GM23338 (cell line): ENCODE measurements around the gene GPR158. TPM values are rescaled to one million over a fixed set of nuclear protein-coding genes. Genes with fewer than 3 reads are reported as not detected.

ENCODE experiments used
- ATAC-seq: fragments of 200-7000 bp; cut with Tn5 transposase; 3 replicates; pipeline ENCODE4 v1.9.1; 2020
- DNase-seq: peaks from one replicate; pipeline ENCODE4 v3.0.0-alpha.2; 2015; ENCODE audit warnings: low spot score
- H2AFZ ChIP-seq: fragments of 200-600 bp; sonication (generic); 2 replicates; pipeline ENCODE4 v1.8.0; 2016; ENCODE audit warnings: antibody characterized with exemption, mild to moderate bottlenecking, moderate library complexity
- H3F3A ChIP-seq: fragments of 200-600 bp; sonication (generic); replicated peaks from 2 replicates; pipeline ENCODE4 v1.8.0; 2017; ENCODE audit warnings: antibody characterized with exemption, mixed run types, low read depth
- H3K27ac ChIP-seq: fragments of 200-600 bp; sonication (generic); 2 replicates; pipeline ENCODE4 v1.6.1; 2016; ENCODE audit warnings: low read depth
- H3K27me3 ChIP-seq: fragments of 200-600 bp; sonication (generic); 2 replicates; pipeline ENCODE4 v1.8.0; 2016; ENCODE audit warnings: mild to moderate bottlenecking, mixed run types, moderate library complexity; ENCODE audit not compliant: insufficient read depth
- H3K36me3 ChIP-seq: fragments of 200-600 bp; sonication (generic); 2 replicates; pipeline ENCODE4 v1.8.0; 2016; ENCODE audit warnings: mild to moderate bottlenecking; ENCODE audit not compliant: insufficient read depth
- H3K4me1 ChIP-seq: fragments of 200-600 bp; sonication (generic); 2 replicates; pipeline ENCODE4 v1.8.0; 2016; ENCODE audit warnings: mild to moderate bottlenecking, moderate library complexity; ENCODE audit not compliant: insufficient read depth
- H3K4me2 ChIP-seq: fragments of 200-600 bp; sonication (generic); 2 replicates; pipeline ENCODE4 v1.7.1; 2017; ENCODE audit warnings: mixed run types
- H3K4me3 ChIP-seq: fragments of 200-600 bp; sonication (generic); 2 replicates; pipeline ENCODE4 v1.6.1; 2016; ENCODE audit warnings: mixed run types
- H3K79me2 ChIP-seq: fragments of 200-600 bp; sonication (generic); replicated peaks from 2 replicates; pipeline ENCODE4 v1.8.0; 2017; ENCODE audit warnings: mild to moderate bottlenecking; ENCODE audit not compliant: insufficient read depth
- H3K9me2 ChIP-seq: fragments of 200-600 bp; sonication (generic); 2 replicates; pipeline ENCODE4 v1.8.0; 2017; ENCODE audit not compliant: insufficient read depth
- H4K20me1 ChIP-seq: fragments of 200-600 bp; sonication (generic); replicated peaks from 2 replicates; pipeline ENCODE4 v1.8.0; 2017; ENCODE audit warnings: mild to moderate bottlenecking; ENCODE audit not compliant: insufficient read depth
- H3K27ac Mint-ChIP-seq: 2 replicates; pipeline ENCODE4 v1.8.0; 2020; ENCODE audit warnings: inconsistent platforms, mild to moderate bottlenecking, moderate library complexity, mixed read lengths
- H3K27me3 Mint-ChIP-seq: 3 replicates; pipeline ENCODE4 v1.8.0; 2022; ENCODE audit warnings: low read depth, mild to moderate bottlenecking, moderate library complexity, mixed read lengths, inconsistent platforms; ENCODE audit not compliant: insufficient read depth, poor library complexity
- H3K36me3 Mint-ChIP-seq: 3 replicates; pipeline ENCODE4 v1.8.0; 2021; ENCODE audit warnings: low read depth, mild to moderate bottlenecking, inconsistent platforms, moderate library complexity, mixed read lengths
- H3K4me1 Mint-ChIP-seq: 3 replicates; pipeline ENCODE4 v1.8.0; 2020; ENCODE audit warnings: mild to moderate bottlenecking, inconsistent platforms, mixed read lengths
- H3K4me3 Mint-ChIP-seq: 3 replicates; pipeline ENCODE4 v1.8.0; 2021; ENCODE audit warnings: moderate library complexity, mild to moderate bottlenecking, inconsistent platforms, mixed read lengths
- H3K9me3 Mint-ChIP-seq: 3 replicates; pipeline ENCODE4 v1.8.0; 2020; ENCODE audit warnings: moderate library complexity, mild to moderate bottlenecking, inconsistent platforms, mixed read lengths
- CREB1 ChIP-seq: fragments of 250-450 bp; sonication (Bioruptor Pico); IDR thresholded peaks from 2 replicates; pipeline ENCODE4 v1.5.0; 2020; ENCODE audit warnings: low read depth, mild to moderate bottlenecking, moderate library complexity
- CTCF ChIP-seq, 2 experiments: fragments of 200-600 bp in 1 of 2; sonication (generic) in 1 of 2; conservative IDR thresholded peaks; 2 replicates each; pipeline versions ENCODE4 v1.5.1 to v1.6.1; 2016 to 2017; ENCODE audit warnings: antibody characterized with exemption in 2 of 2, low read depth in 2 of 2, mild to moderate bottlenecking in 2 of 2, moderate library complexity in 1 of 2
- ETS1 ChIP-seq: IDR thresholded peaks from 2 replicates; pipeline ENCODE4 v1.6.1; 2016; ENCODE audit warnings: antibody characterized with exemption
- NANOG ChIP-seq: IDR thresholded peaks from 2 replicates; pipeline ENCODE4 v1.6.1; 2016; ENCODE audit warnings: antibody characterized with exemption, borderline replicate concordance
- POLR2AphosphoS5 ChIP-seq: IDR thresholded peaks from 2 replicates; pipeline ENCODE4 v1.6.1; 2016; ENCODE audit warnings: antibody characterized with exemption, low read depth
- STAT1 ChIP-seq: IDR thresholded peaks from one replicate; pipeline ENCODE4 v1.6.1; 2016; ENCODE audit warnings: antibody characterized with exemption; ENCODE audit not compliant: unreplicated experiment
- ZNF114 ChIP-seq: fragments of 250-450 bp; sonication (Bioruptor Pico); IDR thresholded peaks from 2 replicates; pipeline ENCODE4 v1.5.0; 2020; ENCODE audit warnings: mild to moderate bottlenecking, moderate library complexity
- ZNF331 ChIP-seq: fragments of 250-450 bp; sonication (Bioruptor Pico); IDR thresholded peaks from 2 replicates; pipeline ENCODE4 v1.5.0; 2020; ENCODE audit warnings: low read depth, mild to moderate bottlenecking, moderate library complexity
- ZNF462 ChIP-seq: fragments of 250-450 bp; sonication (Bioruptor Pico); IDR thresholded peaks from 2 replicates; pipeline ENCODE4 v1.5.0; 2020; ENCODE audit warnings: mild to moderate bottlenecking, moderate library complexity
- polyA plus RNA-seq: library from polyadenylated mRNA; unstranded; fragments of >200 nt; fragmentation: Nextera tagmentation; extraction: Ambion mirVana; gene quantifications from 2 replicates; pipeline ENCODE4 v1.2.1, GENCODE V29; 2016
- total RNA-seq: library from RNA; depleted of rRNA; stranded (reverse); fragments of >200 nt; shearing (Covaris generic); gene quantifications from 2 replicates; pipeline ENCODE4 v1.2.3, GENCODE V29; 2014

The GPR158 gene
- total and polyA plus RNA-seq, 2 experiments from 2014 or later: 0.13 to 1.5 TPM

- no peaks in the 10 kb centered on the region for H3K4me1 ChIP-seq
- Mint-ChIP-seq H3K36me3 (no peaks in the 10 kb centered on the region; the same call in 2 of the 3 replicates), H3K9me3 (peaks cover 9% of the 10 kb centered on the region; the same call in 2 of the 3 replicates), H3K27me3 (peaks cover 2% of the 10 kb centered on the region), H3K4me1 (no peaks in the 10 kb centered on the region), H3K4me3 (no peak overlapping the region), H3K27ac (no peak overlapping the region)
- H3K4me3 ChIP-seq: no peak overlapping the region
- H2AFZ ChIP-seq: no peak overlapping the region
- H4K20me1 ChIP-seq: no peaks in the 10 kb centered on the region
- no peak overlapping the region for H3K4me2 ChIP-seq
- no peak for ATAC-seq
- no peaks in the 10 kb centered on the region for H3K9me2 ChIP-seq
- no peak overlapping the region for H3K27ac ChIP-seq
- H3K27me3 ChIP-seq: no peaks in the 10 kb centered on the region
- DNase-seq: no peak
- no peaks in the 10 kb centered on the region for H3F3A ChIP-seq
- no peaks in the 10 kb centered on the region for H3K79me2 ChIP-seq
- no peak for TF ChIP-seq POLR2AphosphoS5
- TF ChIP-seq CTCF (conservative IDR thresholded peaks at IDR 0.05; ENCODE audit: low read depth in 2 of 2): no peak
- TF ChIP-seq ETS1: no peak
- TF ChIP-seq CREB1 (CRISPR knock-in tag): no peak
- TF ChIP-seq NANOG: no peak
- TF ChIP-seq STAT1: no peak
- TF ChIP-seq ZNF331 (CRISPR knock-in tag): no peak
- H3K36me3 ChIP-seq: no peaks in the 10 kb centered on the region
Measured at GRCh38 chr10:25157650-25158049, 17.2 kb upstream of the GPR158 start.

GRCh38 chr10:25159591-25159990 lies 15.2 kb upstream of the GPR158 start:
- Histone ChIP-seq H3K4me2 (no peak overlapping the region), H3K9me2 (no peaks in the 10 kb centered on the region), H3K36me3 (no peaks in the 10 kb centered on the region), H3K79me2 (no peaks in the 10 kb centered on the region), H3K27me3 (no peaks in the 10 kb centered on the region), H3F3A (no peaks in the 10 kb centered on the region), H2AFZ (no peak overlapping the region), H3K27ac (no peak overlapping the region), H3K4me3 (no peak overlapping the region), H4K20me1 (no peaks in the 10 kb centered on the region), H3K4me1 (no peaks in the 10 kb centered on the region)
- Mint-ChIP-seq H3K4me1 (no peaks in the 10 kb centered on the region), H3K9me3 (peaks cover 6% of the 10 kb centered on the region; the same call in 2 of the 3 replicates), H3K27me3 (peaks cover 2% of the 10 kb centered on the region), H3K36me3 (peaks cover 2% of the 10 kb centered on the region; the same call in 1 of the 3 replicates), H3K27ac (no peak overlapping the region), H3K4me3 (no peak overlapping the region)
- no peak for DNase-seq
- no peak for ATAC-seq
- TF ChIP-seq STAT1 (no peak), ZNF114 (CRISPR knock-in tag) (no peak), NANOG (no peak), ETS1 (no peak), ZNF462 (no peak), CTCF (conservative IDR thresholded peaks at IDR 0.05; ENCODE audit: low read depth in 2 of 2) (no peak)
